Testis (tissue), 2 donors: ENCODE measurements around the gene PDE7B.

Source experiments
- POLR2A ChIP-seq: fragments of 450-650 bp; IDR thresholded peaks from one replicate; pipeline ENCODE4 v1.6.1; 2017; ENCODE audit warnings: antibody characterized with exemption, mild to moderate bottlenecking, moderate library complexity
- TF ChIP-seq, protein P1 (sequence below), 3 experiments: fragments of 450-650 bp in 2 of 3; fragments of 200-600 bp in 1 of 3; sonication (generic) in 1 of 3; IDR thresholded peaks; one replicate each; pipeline ENCODE4 v1.5.1; 2016 to 2019; ENCODE audit warnings: antibody characterized with exemption in 3 of 3, mild to moderate bottlenecking in 2 of 3, moderate library complexity in 1 of 3

DNA sequence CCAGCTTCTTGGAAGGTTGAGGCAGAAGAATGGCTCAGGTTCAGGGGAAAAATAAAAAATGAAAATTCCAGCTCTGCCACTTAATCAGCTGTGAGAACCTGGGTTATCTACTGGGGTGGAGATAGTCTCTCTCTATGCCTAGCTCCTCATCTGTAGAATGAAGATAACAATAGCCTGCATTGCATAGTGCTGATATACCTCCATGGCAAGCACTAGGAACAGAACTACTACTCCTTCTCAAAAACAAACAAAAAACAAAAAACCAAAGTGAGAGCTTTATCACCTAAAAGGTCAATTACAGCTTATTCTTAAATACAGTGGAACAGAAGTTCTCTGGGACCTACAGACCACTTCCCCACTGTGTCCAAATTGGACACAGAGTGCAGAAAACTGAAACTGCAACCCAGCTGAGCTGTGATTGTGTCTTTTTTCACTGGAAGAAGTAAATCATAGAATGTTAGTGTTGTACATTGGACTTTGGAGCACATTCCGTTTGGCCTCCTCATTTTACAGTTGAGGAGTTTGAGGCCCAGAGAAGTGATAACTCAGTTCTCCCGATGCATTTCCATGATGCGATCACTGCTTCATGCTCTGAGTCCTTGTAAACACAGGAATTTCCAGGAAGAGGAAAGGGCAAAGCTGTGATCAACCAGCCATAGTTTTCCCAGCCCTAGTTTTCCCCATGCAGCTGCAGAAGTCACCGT is 375.3 kb downstream of the PDE7B start:
- TF ChIP-seq, protein P1, sequence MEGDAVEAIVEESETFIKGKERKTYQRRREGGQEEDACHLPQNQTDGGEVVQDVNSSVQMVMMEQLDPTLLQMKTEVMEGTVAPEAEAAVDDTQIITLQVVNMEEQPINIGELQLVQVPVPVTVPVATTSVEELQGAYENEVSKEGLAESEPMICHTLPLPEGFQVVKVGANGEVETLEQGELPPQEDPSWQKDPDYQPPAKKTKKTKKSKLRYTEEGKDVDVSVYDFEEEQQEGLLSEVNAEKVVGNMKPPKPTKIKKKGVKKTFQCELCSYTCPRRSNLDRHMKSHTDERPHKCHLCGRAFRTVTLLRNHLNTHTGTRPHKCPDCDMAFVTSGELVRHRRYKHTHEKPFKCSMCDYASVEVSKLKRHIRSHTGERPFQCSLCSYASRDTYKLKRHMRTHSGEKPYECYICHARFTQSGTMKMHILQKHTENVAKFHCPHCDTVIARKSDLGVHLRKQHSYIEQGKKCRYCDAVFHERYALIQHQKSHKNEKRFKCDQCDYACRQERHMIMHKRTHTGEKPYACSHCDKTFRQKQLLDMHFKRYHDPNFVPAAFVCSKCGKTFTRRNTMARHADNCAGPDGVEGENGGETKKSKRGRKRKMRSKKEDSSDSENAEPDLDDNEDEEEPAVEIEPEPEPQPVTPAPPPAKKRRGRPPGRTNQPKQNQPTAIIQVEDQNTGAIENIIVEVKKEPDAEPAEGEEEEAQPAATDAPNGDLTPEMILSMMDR (IDR thresholded peaks at IDR 0.05) = no peak
- no peak for TF ChIP-seq POLR2A
